ENCODE measurements around the gene GJC2. TPM values are rescaled to one million over a fixed set of nuclear protein-coding genes. Genes with fewer than 3 reads are reported as not detected.

GJC2 gene
- total RNA-seq, 5 donors from 2014 or later (not counting 1 experiment from before 2014, with no cell fraction given) = 1.1 to 3.1 (median 1.6) TPM

DNA sequence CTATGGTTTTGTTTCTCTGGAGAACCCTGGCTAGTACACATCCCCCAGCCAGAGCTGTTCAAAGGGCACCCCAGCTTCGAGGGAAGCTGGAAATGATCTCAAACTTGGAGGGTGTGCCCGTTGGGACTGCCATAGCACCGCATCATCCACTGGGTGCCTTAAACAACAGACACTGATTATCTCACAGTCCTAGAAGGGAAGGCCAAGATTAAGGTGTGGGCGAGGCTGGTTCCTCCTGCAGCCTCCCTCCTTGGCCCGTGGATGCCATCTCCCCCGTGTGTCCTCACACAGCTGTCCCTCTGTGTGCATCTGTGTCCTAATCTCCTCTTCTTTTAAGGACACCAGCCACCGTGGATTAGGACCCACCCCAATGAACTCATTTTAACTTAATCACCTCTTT lies 11.6 kb downstream of the GJC2 start:
- DNase-seq = no peak
- Histone ChIP-seq H3K4me3 (ENCODE audit: control insufficient read depth in 1 of 2, extremely low read depth in 1 of 2, low read length in 1 of 2) (no peak overlapping the region), H3K9me3 (no peaks in the 10 kb centered on the region), H3K27me3 (replicated peaks in 1 of 2; ENCODE audit: control insufficient read depth in 2 of 2, extremely low read depth in 1 of 2, insufficient read depth in 2 of 2, low read length in 1 of 2) (peaks cover 0 to 10% of the 10 kb centered on the region in 2 experiments), H3K27ac (ENCODE audit: low read length) (no peak overlapping the region), H3K4me1 (ENCODE audit: control insufficient read depth in 1 of 2, extremely low read depth in 1 of 2, insufficient read depth in 2 of 2, low read length in 2 of 2) (peaks cover 11 to 51% of the 10 kb centered on the region in 2 experiments), H3K36me3 (ENCODE audit: control insufficient read depth in 2 of 2, extremely low read depth in 1 of 2, insufficient read depth in 1 of 2, low read length in 1 of 2) (no peaks in the 10 kb centered on the region)
- POLR2A ChIA-PET = no interaction called here
- H3K27me3 Mint-ChIP-seq = no peaks in the 10 kb centered on the region
- CTCF ChIA-PET = interaction anchor here in 1 of 2 donors (0.5 kb wide), 1 partner anchor 24 kb away, joined by 4 read pairs; no protein-coding TSS in a partner anchor
- peak overlapping the region; percentile 31 to 73 for H3K27ac Mint-ChIP-seq
- H3K9me3 Mint-ChIP-seq = no peaks in the 10 kb centered on the region
- WGBS (ENCODE audit: insufficient coverage) = 67% methylated on average over 1 of the region's 7 CpGs
- H3K4me1 Mint-ChIP-seq = peaks cover 25 to 33% (median 32%) of the 10 kb centered on the region in 3 donors
- no peak for ATAC-seq (replicated peaks in 1 of 4)
- no peaks in the 10 kb centered on the region for H3K36me3 Mint-ChIP-seq
- peak overlapping the region in 1 of 3 donors; percentile 40 for H3K4me3 Mint-ChIP-seq

DNA sequence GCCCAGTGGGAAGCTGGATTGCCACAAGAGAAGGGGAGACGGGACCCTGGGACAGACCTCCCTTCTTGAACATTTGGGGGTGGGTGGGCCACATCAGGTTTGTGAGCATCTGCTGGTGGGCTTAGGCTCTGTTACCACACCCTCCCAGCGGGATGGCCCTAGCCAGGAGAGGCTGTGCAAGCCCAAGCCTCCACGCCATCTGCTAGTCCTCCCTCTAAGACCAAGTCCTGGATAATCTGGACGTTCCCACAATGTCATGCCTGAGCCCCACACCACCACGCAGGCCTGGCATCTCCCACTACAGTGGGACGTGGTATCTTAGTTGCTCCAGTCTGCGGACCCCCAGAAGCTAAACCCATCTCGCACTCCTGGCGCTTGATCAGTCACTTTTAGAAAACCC lies 12.1 kb downstream of the GJC2 start:
- H3K27ac ChIP-seq (ENCODE audit: low read length) = no peak overlapping the region
- Mint-ChIP-seq H3K4me3 (peak overlapping the region in 1 of 3 donors; percentile 40), H3K27ac (peak overlapping the region; percentile 59 to 97), H3K27me3 (no peaks in the 10 kb centered on the region), H3K36me3 (no peaks in the 10 kb centered on the region), H3K4me1 (peaks cover 29 to 37% (median 35%) of the 10 kb centered on the region in 3 donors), H3K9me3 (no peaks in the 10 kb centered on the region)
- ChIA-PET POLR2A (interaction anchor here in 1 of 2 donors (0.6 kb wide), 1 partner anchor 78 kb away, joined by 3 read pairs; no protein-coding TSS in a partner anchor), CTCF (interaction anchor here in 1 of 2 donors (0.5 to 0.8 kb wide), 2 partner anchors 21 to 24 kb away, joined by 3 to 4 read pairs; no protein-coding TSS in a partner anchor)
- no peaks in the 10 kb centered on the region for H3K9me3 ChIP-seq
- H3K27me3 ChIP-seq (replicated peaks in 1 of 2; ENCODE audit: control insufficient read depth in 2 of 2, extremely low read depth in 1 of 2, insufficient read depth in 2 of 2, low read length in 1 of 2) = peaks cover 0 to 7% of the 10 kb centered on the region in 2 experiments
- ATAC-seq (replicated peaks in 1 of 4) = no peak
- H3K4me3 ChIP-seq (ENCODE audit: control insufficient read depth in 1 of 2, extremely low read depth in 1 of 2, low read length in 1 of 2) = no peak overlapping the region
- H3K4me1 ChIP-seq (ENCODE audit: control insufficient read depth in 1 of 2, extremely low read depth in 1 of 2, insufficient read depth in 2 of 2, low read length in 2 of 2) = peaks cover 11 to 51% of the 10 kb centered on the region in 2 experiments
- 91% methylated on average over 8 of the region's 9 CpGs for WGBS (ENCODE audit: insufficient coverage)
- no peak for DNase-seq
- no peaks in the 10 kb centered on the region for H3K36me3 ChIP-seq (ENCODE audit: control insufficient read depth in 2 of 2, extremely low read depth in 1 of 2, insufficient read depth in 1 of 2, low read length in 1 of 2)

GRCh38 chr1:228162286-228163006 lies 12.7 kb downstream of the GJC2 start:
- peak overlapping the region in 1 of 2 donors; percentile 17 for H3K4me3 ChIP-seq (ENCODE audit: control insufficient read depth in 1 of 2, extremely low read depth in 1 of 2, low read length in 1 of 2)
- H3K9me3 ChIP-seq = no peaks in the 10 kb centered on the region
- H3K36me3 ChIP-seq (ENCODE audit: control insufficient read depth in 2 of 2, extremely low read depth in 1 of 2, insufficient read depth in 1 of 2, low read length in 1 of 2) = no peaks in the 10 kb centered on the region
- no peaks in the 10 kb centered on the region for H3K36me3 Mint-ChIP-seq
- peaks cover 32 to 35% (median 33%) of the 10 kb centered on the region in 3 donors for H3K4me1 Mint-ChIP-seq
- peaks cover 0 to 2% of the 10 kb centered on the region in 2 experiments for H3K27me3 ChIP-seq (replicated peaks in 1 of 2; ENCODE audit: control insufficient read depth in 2 of 2, extremely low read depth in 1 of 2, insufficient read depth in 2 of 2, low read length in 1 of 2)
- CTCF ChIA-PET = interaction anchor here in 1 of 2 donors (0.8 kb wide), 1 partner anchor 22 kb away, joined by 3 read pairs; no protein-coding TSS in a partner anchor
- peak overlapping the region; percentile 59 to 97 for H3K27ac Mint-ChIP-seq
- peak overlapping the region in 1 of 3 donors; percentile 79 for H3K4me3 Mint-ChIP-seq
- DNase-seq (no peak), ATAC-seq (replicated peaks in 1 of 4) (no peak)
- peaks cover 8 to 49% of the 10 kb centered on the region in 2 experiments for H3K4me1 ChIP-seq (ENCODE audit: control insufficient read depth in 1 of 2, extremely low read depth in 1 of 2, insufficient read depth in 2 of 2, low read length in 2 of 2)
- 54% methylated on average over 4 of the region's 14 CpGs for WGBS (ENCODE audit: insufficient coverage)
- POLR2A ChIA-PET = interaction anchor here in 1 of 2 donors (0.6 kb wide), 3 partner anchors 21 to 1395 kb away, joined by 3 to 5 read pairs (median 4); no protein-coding TSS in a partner anchor
- H3K27me3 Mint-ChIP-seq = no peaks in the 10 kb centered on the region
- H3K9me3 Mint-ChIP-seq = no peaks in the 10 kb centered on the region
- peak overlapping the region; percentile 42 for H3K27ac ChIP-seq (ENCODE audit: low read length)

DNA sequence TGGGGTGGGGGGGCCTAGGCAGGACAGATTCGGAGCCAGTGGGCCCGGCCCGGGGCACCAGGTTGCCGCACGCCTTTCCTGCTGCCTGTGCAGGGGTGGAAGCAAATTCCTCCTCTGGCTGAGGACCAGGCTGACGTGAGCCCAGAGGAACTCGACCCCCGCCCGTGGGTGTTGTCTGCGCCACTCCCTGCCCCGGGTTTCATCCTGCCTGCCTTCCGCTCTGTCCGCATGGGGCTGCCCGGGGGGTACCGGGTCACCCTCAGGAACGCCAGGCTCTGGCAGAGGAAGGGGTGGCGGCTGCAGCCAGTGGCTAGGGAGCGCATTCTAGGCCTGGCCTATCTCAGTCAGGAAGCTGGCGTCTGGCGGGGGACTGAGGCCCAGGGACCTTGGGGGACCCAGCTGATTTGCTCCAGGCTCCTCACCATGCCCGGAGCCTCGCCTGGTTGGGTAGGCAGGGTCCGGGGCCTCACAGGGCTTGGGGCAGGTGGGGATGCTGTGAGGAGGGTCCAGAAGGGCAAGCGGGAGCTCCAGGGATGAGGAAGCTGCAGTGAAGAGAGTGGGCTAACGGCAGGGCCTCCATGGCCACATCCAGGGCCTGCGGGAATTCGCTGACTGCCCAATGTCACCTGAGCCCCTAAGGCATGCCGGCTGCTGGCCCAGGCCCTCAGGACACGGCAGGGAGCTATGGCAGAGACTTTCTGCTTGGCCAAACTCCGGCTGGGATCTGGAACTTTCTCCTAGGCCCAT lies 13.4 kb downstream of the GJC2 start:
- Histone ChIP-seq H3K27ac (ENCODE audit: low read length) (peak overlapping the region; percentile 96), H3K27me3 (replicated peaks in 1 of 2; ENCODE audit: control insufficient read depth in 2 of 2, extremely low read depth in 1 of 2, insufficient read depth in 2 of 2, low read length in 1 of 2) (peaks cover 0 to 2% of the 10 kb centered on the region in 2 experiments), H3K4me3 (ENCODE audit: control insufficient read depth in 1 of 2, extremely low read depth in 1 of 2, low read length in 1 of 2) (no peak overlapping the region), H3K9me3 (no peaks in the 10 kb centered on the region), H3K4me1 (ENCODE audit: control insufficient read depth in 1 of 2, extremely low read depth in 1 of 2, insufficient read depth in 2 of 2, low read length in 2 of 2) (peaks cover 8 to 45% of the 10 kb centered on the region in 2 experiments), H3K36me3 (ENCODE audit: control insufficient read depth in 2 of 2, extremely low read depth in 1 of 2, insufficient read depth in 1 of 2, low read length in 1 of 2) (no peaks in the 10 kb centered on the region)
- Mint-ChIP-seq H3K9me3 (no peaks in the 10 kb centered on the region), H3K4me1 (peaks cover 39 to 41% (median 40%) of the 10 kb centered on the region in 3 donors), H3K27me3 (no peaks in the 10 kb centered on the region), H3K36me3 (no peaks in the 10 kb centered on the region), H3K4me3 (peak overlapping the region in 1 of 3 donors; percentile 79), H3K27ac (peak overlapping the region; percentile 87 to 97)
- ChIA-PET POLR2A (interaction anchor here in 1 of 2 donors (0.6 kb wide), 3 partner anchors 22 to 1394 kb away, joined by 4 to 6 read pairs (median 5); no protein-coding TSS in a partner anchor), CTCF (no interaction called here)
- WGBS (ENCODE audit: insufficient coverage) = 79% methylated on average over 29 of the region's 30 CpGs
- no peak for ATAC-seq (replicated peaks in 1 of 4)
- DNase-seq = no peak

DNA sequence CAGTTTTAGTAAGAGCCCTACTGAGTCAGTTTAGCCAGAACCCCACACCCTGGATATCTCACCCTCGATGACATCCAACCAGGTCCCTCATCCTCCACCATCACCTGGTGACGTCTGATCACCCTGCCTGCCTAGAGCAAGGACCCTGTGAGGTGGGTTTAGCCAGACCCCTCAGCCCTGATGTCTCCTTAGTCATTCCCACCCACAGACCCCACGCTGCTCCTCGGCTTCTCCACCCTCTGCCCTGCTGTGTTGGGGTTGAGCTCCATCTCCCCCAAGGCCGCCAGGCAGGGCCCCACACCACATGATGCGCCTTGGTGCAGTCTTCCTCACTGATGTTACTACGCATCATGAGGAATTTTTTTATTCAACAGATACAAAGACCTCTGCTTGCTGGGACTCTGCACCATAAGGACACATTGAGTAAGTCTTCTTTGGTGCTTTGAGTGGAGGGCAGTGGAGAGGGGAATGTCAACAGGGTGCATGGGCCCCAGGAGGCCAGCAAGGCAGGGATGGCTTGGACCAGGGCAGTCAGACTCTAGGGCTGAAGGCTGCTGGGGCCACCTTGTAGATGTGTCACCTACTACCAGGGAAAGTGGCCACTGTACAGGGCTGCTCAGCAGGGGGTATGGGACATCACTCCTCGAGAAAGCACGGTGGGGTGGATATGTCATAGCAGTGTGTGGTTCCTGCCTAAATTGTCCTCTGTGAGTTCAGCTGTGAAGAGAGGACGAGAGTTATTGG lies 14.2 kb downstream of the GJC2 start:
- peaks cover 8 to 45% of the 10 kb centered on the region in 2 experiments for H3K4me1 ChIP-seq (ENCODE audit: control insufficient read depth in 1 of 2, extremely low read depth in 1 of 2, insufficient read depth in 2 of 2, low read length in 2 of 2)
- H3K9me3 ChIP-seq = no peaks in the 10 kb centered on the region
- H3K4me1 Mint-ChIP-seq = peaks cover 43 to 46% (median 44%) of the 10 kb centered on the region in 3 donors
- H3K36me3 ChIP-seq (ENCODE audit: control insufficient read depth in 2 of 2, extremely low read depth in 1 of 2, insufficient read depth in 1 of 2, low read length in 1 of 2) = peaks cover 0 to 3% of the 10 kb centered on the region in 2 donors
- H3K27me3 Mint-ChIP-seq = no peaks in the 10 kb centered on the region
- DNase-seq = no peak
- peaks cover under 1% of the 10 kb centered on the region for H3K36me3 Mint-ChIP-seq
- WGBS (ENCODE audit: insufficient coverage) = 96% methylated on average over 5 of the region's 10 CpGs
- no peak overlapping the region for H3K4me3 ChIP-seq (ENCODE audit: control insufficient read depth in 1 of 2, extremely low read depth in 1 of 2, low read length in 1 of 2)
- ChIA-PET CTCF (no interaction called here), POLR2A (interaction anchor here in 1 of 2 donors (0.6 kb wide), 1 partner anchor 440 kb away, joined by 6 read pairs; no protein-coding TSS in a partner anchor)
- ATAC-seq (replicated peaks in 1 of 4) = no peak
- peaks cover 0 to 2% of the 10 kb centered on the region in 2 experiments for H3K27me3 ChIP-seq (replicated peaks in 1 of 2; ENCODE audit: control insufficient read depth in 2 of 2, extremely low read depth in 1 of 2, insufficient read depth in 2 of 2, low read length in 1 of 2)
- H3K4me3 Mint-ChIP-seq = peak overlapping the region; percentile 9 to 79 (median 68)
- peak overlapping the region; percentile 96 for H3K27ac ChIP-seq (ENCODE audit: low read length)
- no peaks in the 10 kb centered on the region for H3K9me3 Mint-ChIP-seq
- peak overlapping the region; percentile 87 to 97 for H3K27ac Mint-ChIP-seq

Measured in T-cell (primary cell).